ENCODE data around the gene VAV1. TPM values are rescaled to one million over a fixed set of nuclear protein-coding genes. Genes with fewer than 3 reads are reported as not detected.

The VAV1 gene
- total and polyA plus RNA-seq, 9 of the 15 experiments (the other 6 are each of a cell fraction or from before 2014, with no cell fraction given) = 0.46 to 20.1 (median 11.1) TPM

DNA sequence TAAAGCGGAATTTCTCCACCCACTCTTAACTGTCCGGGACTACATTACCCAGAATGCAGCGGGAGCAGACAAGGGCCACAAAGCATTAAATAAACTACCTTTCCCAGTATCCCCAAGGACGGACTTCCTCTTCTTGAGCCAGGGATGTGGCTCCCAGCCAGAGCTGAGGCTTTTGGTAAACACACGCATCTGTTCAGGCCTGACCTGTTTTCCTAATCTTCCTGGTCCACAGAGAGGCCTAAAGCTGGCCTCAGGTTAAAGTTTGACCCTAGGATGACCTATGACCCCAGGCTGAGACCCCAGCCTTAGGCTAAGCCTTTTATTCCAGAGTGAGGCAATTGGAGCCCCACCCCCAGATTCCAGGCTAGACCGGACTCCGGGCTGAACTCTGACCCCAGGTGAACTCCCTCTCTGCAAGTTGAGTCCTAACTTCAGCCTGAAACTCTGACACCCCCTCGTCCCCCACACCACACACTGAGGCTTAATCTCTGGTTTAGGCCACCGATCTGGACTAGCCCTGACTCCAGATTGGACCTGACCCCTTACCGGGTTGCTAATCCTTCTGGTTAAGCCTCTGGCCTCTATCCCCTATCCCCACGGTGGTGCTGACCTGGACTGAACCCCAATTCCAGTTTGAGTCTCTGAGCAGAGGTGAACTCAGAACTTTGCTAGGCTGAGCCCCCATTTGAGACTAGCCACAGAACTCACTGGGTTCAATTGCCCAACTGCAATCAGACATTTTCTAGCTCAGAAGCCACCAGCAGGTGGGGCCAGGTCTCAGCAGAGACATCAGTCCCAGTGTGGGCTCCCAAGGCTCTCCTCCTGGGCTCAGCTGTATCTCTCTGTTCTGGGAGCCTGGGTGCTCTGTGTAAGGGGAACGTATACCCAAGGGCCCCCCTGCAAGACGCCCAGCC, 34.4 kb upstream of the VAV1 start (continued):
- TF ChIP-seq, protein P1, sequence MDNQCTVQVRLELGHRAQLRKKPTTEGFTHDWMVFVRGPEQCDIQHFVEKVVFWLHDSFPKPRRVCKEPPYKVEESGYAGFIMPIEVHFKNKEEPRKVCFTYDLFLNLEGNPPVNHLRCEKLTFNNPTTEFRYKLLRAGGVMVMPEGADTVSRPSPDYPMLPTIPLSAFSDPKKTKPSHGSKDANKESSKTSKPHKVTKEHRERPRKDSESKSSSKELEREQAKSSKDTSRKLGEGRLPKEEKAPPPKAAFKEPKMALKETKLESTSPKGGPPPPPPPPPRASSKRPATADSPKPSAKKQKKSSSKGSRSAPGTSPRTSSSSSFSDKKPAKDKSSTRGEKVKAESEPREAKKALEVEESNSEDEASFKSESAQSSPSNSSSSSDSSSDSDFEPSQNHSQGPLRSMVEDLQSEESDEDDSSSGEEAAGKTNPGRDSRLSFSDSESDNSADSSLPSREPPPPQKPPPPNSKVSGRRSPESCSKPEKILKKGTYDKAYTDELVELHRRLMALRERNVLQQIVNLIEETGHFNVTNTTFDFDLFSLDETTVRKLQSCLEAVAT (IDR thresholded peaks at IDR 0.05) = no peak
- TF ChIP-seq KLF10 (CRISPR knock-in tag; IDR thresholded peaks at IDR 0.05) = no peak
- 0 out of 2 replicates have a peak, but pooled peaks have one; percentile 61 for TF ChIP-seq EP400 (IDR thresholded peaks at IDR 0.05)
- peak; percentile 74 for TF ChIP-seq BRD9 (IDR thresholded peaks at IDR 0.05; ENCODE audit: low read depth, partially characterized antibody)
- TF ChIP-seq POLR2B (IDR thresholded peaks at IDR 0.05; ENCODE audit: low read depth, partially characterized antibody) = no peak
- 0 out of 2 replicates have a peak, but pooled peaks have one; percentile 5 for TF ChIP-seq ZNF395 (CRISPR knock-in tag; IDR thresholded peaks at IDR 0.05)
- no peak for TF ChIP-seq CSDE1 (IDR thresholded peaks at IDR 0.05)
- TF ChIP-seq NUFIP1 (IDR thresholded peaks at IDR 0.05; ENCODE audit: partially characterized antibody) = no peak
- TF ChIP-seq MGA (IDR thresholded peaks at IDR 0.05) = no peak
- TF ChIP-seq ZNF354B (CRISPR knock-in tag; IDR thresholded peaks at IDR 0.05) = peak; percentile 21; the same call in 1 of the 2 replicates
- no peak for TF ChIP-seq CREM (IDR thresholded peaks at IDR 0.05; ENCODE audit: low read depth)
- no peak for TF ChIP-seq NR4A1 (CRISPR knock-in tag; IDR thresholded peaks at IDR 0.05)
- peak; percentile 88 for TF ChIP-seq NR4A1 (tag; IDR thresholded peaks at IDR 0.05)
- TF ChIP-seq CBFB (CRISPR knock-in tag; IDR thresholded peaks at IDR 0.05) = no peak

All from K562 (cell line).